ENCODE measurements around the gene MBD3L2B.
"Not testable (repeated sequence)": the region's sequence is repeated elsewhere in the genome, so short reads cannot be mapped to it uniquely, and the experiment has no call there.

MBD3L2B gene

DNA sequence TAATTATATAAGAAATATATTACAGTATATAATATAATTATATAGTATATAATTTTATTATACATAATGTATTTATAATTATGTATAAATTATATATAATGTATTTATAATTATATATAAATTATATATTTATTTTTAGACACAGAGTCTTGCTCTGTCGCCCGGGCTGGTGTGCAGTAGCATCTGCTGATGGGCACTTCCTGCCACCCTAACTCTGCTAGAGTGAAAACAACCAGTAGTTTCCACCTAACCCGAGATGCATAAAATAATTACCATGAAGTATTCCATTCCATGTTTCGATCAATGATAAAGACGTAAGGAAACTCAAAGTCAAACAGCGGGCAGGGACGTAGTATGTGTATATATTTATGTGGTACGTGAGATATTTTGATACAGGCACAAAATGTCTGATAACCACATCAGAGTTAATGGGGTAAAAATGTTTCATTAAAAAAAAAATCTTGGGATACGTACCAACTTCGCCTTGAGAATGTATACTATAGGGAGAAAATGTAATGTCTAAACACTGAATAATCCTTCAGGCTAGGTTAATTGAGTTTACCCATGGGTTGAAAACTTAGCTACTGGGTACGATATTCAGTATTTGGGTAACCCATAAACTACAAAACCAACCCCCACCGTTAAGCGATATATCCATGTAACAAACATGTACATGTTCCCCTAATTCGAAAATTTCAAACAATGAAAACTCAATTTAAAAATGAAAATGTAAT lies 33.6 kb upstream of the MBD3L2B start:
- DNase-seq (ENCODE audit: low spot score), result not testable (repeated sequence)

DNA sequence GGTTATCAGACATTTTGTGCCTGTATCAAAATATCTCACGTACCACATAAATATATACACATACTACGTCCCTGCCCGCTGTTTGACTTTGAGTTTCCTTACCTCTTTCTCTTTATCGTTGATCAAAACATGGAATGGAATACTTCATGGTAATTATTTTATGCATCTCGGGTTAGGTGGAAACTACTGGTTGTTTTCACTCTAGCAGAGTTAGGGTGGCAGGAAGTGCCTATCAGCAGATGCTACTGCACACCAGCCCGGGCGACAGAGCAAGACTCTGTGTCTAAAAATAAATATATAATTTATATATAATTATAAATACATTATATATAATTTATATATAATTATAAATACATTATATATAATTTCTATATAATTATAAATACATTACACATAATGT lies 31.7 kb upstream of the MBD3L2B start:
- not testable (repeated sequence) for DNase-seq (ENCODE audit: low spot score)

DNA sequence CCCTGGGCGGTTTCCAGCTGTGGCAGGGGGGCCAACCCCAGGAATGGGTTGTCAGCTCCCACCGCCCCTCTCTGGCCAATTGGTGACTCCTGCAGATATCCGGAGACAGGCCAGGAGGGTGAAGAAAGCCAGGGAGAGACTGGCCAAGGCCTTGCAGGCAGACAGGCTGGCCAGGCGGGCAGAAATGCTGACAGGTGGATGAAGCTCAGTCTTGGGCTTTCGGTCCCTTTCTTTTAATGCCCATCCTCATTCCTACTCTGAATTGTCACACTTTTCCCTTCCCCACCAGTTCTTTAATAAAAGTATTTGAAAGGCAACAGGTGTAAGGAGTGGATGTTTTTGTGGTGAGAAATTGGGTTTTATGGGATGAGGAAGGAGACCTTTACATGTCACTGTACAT lies 30.2 kb upstream of the MBD3L2B start:
- DNase-seq (ENCODE audit: low spot score), result not testable (repeated sequence)

DNA sequence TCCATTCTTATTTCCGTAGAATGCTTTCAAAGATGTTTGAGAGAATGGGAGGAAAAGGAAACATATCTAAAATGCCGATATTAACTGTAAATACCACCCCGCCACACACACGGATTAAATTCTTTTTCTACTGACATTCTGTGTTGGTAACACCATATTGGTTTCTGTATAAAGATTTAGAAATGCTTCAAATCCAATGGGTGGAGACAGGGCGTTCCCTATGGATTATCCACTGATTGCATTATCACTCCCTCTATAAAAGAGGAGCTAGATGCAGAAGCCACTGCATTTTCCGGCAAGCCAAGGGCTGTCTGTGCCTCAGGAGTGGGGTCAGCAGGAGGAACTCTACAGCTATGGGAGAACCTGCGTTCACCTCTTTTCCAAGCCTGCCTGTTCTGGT lies 27.8 kb upstream of the MBD3L2B start, which contains the start of gene MBD3L2:
Gene MBD3L2, plus strand, starts transcription at position 301 of the 400 bp plus-strand sequence. Its CDS starts 53 bp downstream, at position 354.
- DNase-seq (ENCODE audit: low spot score), result not testable (repeated sequence)

DNA sequence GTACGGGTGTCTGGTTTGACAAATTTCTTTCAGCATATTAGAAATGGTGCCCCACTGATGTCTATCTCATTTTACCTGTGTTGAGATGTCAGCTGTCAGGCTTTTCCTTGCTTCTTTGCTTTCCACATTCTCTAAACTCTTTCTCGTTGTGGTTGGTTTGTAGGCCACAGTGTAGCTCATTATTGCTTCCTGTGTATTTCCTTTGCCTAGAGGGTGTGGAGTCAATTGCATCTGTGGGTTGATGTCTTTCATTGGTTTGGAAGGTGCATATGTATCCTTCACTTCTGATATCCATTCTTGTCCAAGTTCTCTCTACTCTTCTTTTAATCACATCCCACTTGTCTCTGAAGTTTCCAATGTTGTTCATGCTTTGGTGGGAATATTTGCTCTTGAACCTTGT lies 20.3 kb upstream of the MBD3L2B start:
- DNase-seq (ENCODE audit: low spot score), result not testable (repeated sequence)

DNA sequence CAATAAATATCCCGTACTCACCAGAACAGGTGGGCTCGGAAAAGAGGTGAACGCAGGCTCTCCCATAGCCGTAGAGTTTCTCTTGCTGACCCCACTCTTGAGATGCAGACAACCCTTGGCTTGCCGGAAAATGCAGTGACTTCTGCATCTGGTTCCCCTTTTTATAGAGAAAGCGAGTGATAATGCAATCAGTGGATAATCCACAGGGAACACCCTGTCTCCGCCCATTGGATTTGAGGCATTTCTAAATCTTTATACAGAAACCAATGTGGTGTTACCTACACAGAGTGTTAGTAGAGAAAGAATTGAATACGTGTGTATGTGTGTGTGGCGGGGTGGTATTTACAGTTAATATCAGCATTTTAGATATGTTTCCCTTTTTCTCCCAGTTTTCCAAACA lies 18.8 kb upstream of the MBD3L2B start, which contains the start of gene MBD3L4:
Gene MBD3L4, minus strand, starts transcription at position 101 of the 400 bp plus-strand sequence. Its CDS starts 35 bp downstream, at position 66.
- DNase-seq (ENCODE audit: low spot score), result not testable (repeated sequence)

DNA sequence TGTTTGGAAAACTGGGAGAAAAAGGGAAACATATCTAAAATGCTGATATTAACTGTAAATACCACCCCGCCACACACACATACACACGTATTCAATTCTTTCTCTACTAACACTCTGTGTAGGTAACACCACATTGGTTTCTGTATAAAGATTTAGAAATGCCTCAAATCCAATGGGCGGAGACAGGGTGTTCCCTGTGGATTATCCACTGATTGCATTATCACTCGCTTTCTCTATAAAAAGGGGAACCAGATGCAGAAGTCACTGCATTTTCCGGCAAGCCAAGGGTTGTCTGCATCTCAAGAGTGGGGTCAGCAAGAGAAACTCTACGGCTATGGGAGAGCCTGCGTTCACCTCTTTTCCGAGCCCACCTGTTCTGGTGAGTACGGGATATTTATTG lies 9.0 kb upstream of the MBD3L2B start, which contains the start of gene MBD3L5:
Gene MBD3L5, plus strand, starts transcription at position 301 of the 400 bp plus-strand sequence. Its CDS starts 34 bp downstream, at position 335.
- not testable (repeated sequence) for DNase-seq (ENCODE audit: low spot score)

DNA sequence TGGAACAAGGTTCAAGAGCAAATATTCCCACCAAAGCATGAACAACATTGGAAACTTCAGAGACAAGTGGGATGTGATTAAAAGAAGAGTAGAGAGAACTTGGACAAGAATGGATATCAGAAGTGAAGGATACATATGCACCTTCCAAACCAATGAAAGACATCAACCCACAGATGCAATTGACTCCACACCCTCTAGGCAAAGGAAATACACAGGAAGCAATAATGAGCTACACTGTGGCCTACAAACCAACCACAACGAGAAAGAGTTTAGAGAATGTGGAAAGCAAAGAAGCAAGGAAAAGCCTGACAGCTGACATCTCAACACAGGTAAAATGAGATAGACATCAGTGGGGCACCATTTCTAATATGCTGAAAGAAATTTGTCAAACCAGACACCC lies 7.6 kb upstream of the MBD3L2B start:
- not testable (repeated sequence) for DNase-seq (ENCODE audit: low spot score)

DNA sequence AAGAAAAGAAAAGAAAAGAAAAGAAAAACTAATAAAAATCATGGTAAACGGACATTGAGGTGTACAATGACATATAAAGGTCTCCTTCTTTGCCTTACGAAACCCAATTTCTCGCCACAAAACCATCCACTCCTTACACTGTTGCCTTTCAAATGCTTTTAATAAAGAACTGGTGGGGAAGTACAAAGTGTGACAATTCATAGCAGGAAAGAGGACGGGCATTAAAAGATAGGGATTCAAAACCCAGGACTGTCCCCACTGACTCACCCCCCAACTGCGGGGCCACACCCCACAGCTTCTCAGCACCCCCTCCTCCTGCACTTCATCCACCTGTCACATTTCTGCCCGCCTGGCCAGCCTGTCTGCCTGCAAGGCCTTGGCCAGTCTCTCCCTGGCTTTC lies 2.4 kb downstream of the MBD3L2B start:
- TF ChIP-seq, protein P1, sequence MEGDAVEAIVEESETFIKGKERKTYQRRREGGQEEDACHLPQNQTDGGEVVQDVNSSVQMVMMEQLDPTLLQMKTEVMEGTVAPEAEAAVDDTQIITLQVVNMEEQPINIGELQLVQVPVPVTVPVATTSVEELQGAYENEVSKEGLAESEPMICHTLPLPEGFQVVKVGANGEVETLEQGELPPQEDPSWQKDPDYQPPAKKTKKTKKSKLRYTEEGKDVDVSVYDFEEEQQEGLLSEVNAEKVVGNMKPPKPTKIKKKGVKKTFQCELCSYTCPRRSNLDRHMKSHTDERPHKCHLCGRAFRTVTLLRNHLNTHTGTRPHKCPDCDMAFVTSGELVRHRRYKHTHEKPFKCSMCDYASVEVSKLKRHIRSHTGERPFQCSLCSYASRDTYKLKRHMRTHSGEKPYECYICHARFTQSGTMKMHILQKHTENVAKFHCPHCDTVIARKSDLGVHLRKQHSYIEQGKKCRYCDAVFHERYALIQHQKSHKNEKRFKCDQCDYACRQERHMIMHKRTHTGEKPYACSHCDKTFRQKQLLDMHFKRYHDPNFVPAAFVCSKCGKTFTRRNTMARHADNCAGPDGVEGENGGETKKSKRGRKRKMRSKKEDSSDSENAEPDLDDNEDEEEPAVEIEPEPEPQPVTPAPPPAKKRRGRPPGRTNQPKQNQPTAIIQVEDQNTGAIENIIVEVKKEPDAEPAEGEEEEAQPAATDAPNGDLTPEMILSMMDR (IDR thresholded peaks at IDR 0.05; ENCODE audit: extremely low read depth, missing control alignments), result no peak

DNA sequence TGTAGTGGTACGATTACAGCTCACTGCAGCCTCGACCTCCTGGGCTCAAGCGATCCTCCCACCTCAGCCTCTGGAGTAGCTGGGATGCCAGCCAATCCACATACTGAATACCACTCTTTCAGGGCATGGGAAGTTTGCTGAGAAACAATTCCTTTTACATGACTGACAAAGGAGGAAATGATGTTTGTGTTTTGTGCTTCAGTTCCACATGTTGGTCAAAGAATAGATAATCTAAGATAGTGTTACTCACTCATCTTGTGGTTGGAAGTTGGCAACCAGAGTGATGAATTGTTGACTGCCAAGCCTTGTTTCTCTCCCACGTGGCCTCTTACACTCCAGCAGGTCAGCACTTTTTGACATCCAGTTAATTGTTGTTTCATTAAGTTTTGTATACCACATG lies 7.6 kb downstream of the MBD3L2B start:
- DNase-seq (ENCODE audit: low spot score), result no peak
- TF ChIP-seq, protein P1 (IDR thresholded peaks at IDR 0.05; ENCODE audit: extremely low read depth, missing control alignments), result no peak

More for the DNA sequence above, 2.4 kb downstream of the MBD3L2B start:
- no peak for DNase-seq (ENCODE audit: low spot score)

DNA sequence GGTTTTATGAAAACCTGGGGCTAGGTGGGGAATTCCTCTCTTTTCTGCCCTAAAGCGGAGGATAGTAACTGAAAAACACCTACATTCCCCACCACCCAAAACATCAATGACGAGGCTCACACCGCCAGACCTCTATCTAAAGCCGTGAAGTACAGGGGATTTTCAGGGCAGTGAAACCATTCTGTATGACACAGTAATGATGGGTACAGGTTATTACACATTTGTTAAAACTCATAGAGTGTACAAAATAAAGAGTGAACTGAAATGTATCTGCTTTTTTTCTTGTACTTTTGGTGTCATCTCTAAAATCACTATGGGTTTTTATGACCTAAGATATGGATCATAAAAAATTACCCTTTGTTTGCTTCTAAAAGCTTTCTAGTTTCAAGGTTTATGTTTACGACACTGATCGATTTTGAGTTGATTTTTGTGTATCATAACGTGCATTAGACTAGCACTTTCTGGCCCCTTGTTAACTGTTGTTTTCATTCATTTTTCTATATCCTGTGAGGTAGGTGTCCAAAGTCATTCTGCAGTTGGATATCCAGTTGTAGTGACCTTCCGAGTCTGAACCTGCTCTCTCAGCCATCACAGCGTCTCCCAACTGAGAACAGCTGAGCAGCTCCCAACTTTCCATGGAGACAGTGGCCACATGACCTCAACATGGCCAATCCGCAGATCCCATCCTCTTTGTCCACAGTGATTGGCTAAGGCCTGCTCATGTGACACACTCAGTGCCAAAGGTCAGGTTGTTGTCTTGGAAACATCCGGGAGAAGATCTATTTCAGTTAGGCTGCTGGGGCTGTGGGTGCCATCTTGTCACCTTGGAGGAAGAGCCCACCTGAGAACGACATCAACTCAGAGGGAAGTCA lies 10.3 kb downstream of the MBD3L2B start:
- TF ChIP-seq, protein P1 (IDR thresholded peaks at IDR 0.05; ENCODE audit: extremely low read depth, missing control alignments), result no peak
- no peak for DNase-seq (ENCODE audit: low spot score)

DNA sequence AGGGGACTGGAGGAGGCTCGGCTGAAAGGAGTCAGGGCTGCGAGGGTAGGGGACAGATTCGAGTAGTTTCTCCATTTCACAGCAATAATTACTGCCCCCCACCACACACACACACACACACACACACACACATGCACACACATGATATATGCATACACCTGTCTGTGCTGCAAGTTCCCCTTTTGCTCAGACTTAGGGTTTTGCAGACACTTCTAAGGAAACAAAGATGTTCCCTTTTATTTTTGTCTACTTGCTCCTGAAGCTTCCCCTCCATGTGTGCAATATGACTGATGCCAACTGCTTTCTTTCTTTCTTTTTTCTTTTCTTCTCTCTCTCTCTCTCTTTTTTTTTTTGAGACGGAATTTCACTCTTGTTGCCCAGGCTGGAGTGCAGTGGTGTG lies 13.4 kb downstream of the MBD3L2B start:
- TF ChIP-seq, protein P1 (IDR thresholded peaks at IDR 0.05; ENCODE audit: extremely low read depth, missing control alignments), result no peak
- DNase-seq (ENCODE audit: low spot score), result no peak

Measured in GM20000 (cell line).